Liver (tissue), 9 donors: Measurements from ENCODE around the gene BTBD7. TPM values are rescaled to one million over a fixed set of nuclear protein-coding genes. Genes with fewer than 3 reads are reported as not detected.

Experiments
- DNase-seq: peaks from one replicate; pipeline ENCODE4 v3.0.0-alpha.2; 2017; ENCODE audit warnings: low spot score
- H3K27ac ChIP-seq, 2 donors: one replicate each; pipeline ENCODE4 v1.7.0; 2013; ENCODE audit warnings: inconsistent platforms in 2 of 2, low read length in 2 of 2, control low read depth in 1 of 2, low read depth in 1 of 2, mild to moderate bottlenecking in 1 of 2
- H3K27me3 ChIP-seq, 4 donors: one replicate each; pipeline versions ENCODE4 v1.6.1 to v1.7.0; 2013; ENCODE audit warnings: low read length in 3 of 4, inconsistent platforms in 1 of 4, mild to moderate bottlenecking in 1 of 4, moderate library complexity in 1 of 4; ENCODE audit not compliant: control insufficient read depth in 4 of 4, insufficient read depth in 4 of 4
- H3K36me3 ChIP-seq, 4 donors: one replicate each; pipeline versions ENCODE4 v1.6.1 to v1.7.0; 2013; ENCODE audit warnings: low read length in 3 of 4, mild to moderate bottlenecking in 3 of 4, low read depth in 1 of 4, moderate library complexity in 1 of 4; ENCODE audit not compliant: control insufficient read depth in 4 of 4, insufficient read depth in 3 of 4
- H3K4me1 ChIP-seq, 4 donors: one replicate each; pipeline versions ENCODE4 v1.6.1 to v1.7.0; 2013; ENCODE audit warnings: low read length in 3 of 4, mild to moderate bottlenecking in 3 of 4, moderate library complexity in 1 of 4; ENCODE audit not compliant: control insufficient read depth in 4 of 4, insufficient read depth in 4 of 4
- H3K4me3 ChIP-seq, 3 donors: one replicate each; pipeline versions ENCODE4 v1.6.1 to v1.7.0; 2013; ENCODE audit warnings: low read length in 3 of 3, control low read depth in 1 of 3, low read depth in 1 of 3, mild to moderate bottlenecking in 1 of 3
- H3K9ac ChIP-seq, 2 donors: one replicate each; pipeline ENCODE4 v1.7.0; 2013; ENCODE audit warnings: low read length in 2 of 2, mild to moderate bottlenecking in 2 of 2, moderate library complexity in 2 of 2, control low read depth in 1 of 2, low read depth in 1 of 2
- H3K9me3 ChIP-seq, 4 donors: one replicate each; pipeline versions ENCODE4 v1.6.1 to v1.7.0; 2013; ENCODE audit warnings: low read length in 3 of 4; ENCODE audit not compliant: control insufficient read depth in 4 of 4
- EGR1 ChIP-seq, 2 donors: IDR thresholded peaks; 2 replicates each; pipeline ENCODE4 v1.6.1; 2016 to 2018; ENCODE audit warnings: antibody characterized with exemption in 2 of 2, low read depth in 2 of 2
- FOXA1 ChIP-seq: IDR thresholded peaks from 2 replicates; pipeline ENCODE4 v1.6.1; 2016; ENCODE audit warnings: antibody characterized with exemption
- FOXA2 ChIP-seq: IDR thresholded peaks from 2 replicates; pipeline ENCODE4 v1.6.1; 2016; ENCODE audit warnings: antibody characterized with exemption
- GABPA ChIP-seq, 2 donors: IDR thresholded peaks in 1 of 2; conservative IDR thresholded peaks in 1 of 2; 2 replicates each; pipeline ENCODE4 v1.6.1; 2016; ENCODE audit warnings: antibody characterized with exemption in 2 of 2, mild to moderate bottlenecking in 1 of 2, moderate library complexity in 1 of 2
- HNF4A ChIP-seq, 2 donors: conservative IDR thresholded peaks; 2 replicates each; pipeline ENCODE4 v1.6.1; 2016; ENCODE audit warnings: antibody characterized with exemption in 2 of 2, mild to moderate bottlenecking in 2 of 2
- JUND ChIP-seq, 2 donors: IDR thresholded peaks; 2 replicates each; pipeline ENCODE4 v1.6.1; 2016; ENCODE audit warnings: antibody characterized with exemption in 2 of 2
- MAX ChIP-seq: IDR thresholded peaks from 2 replicates; pipeline ENCODE4 v1.6.1; 2016; ENCODE audit warnings: antibody characterized with exemption
- NR2F2 ChIP-seq: IDR thresholded peaks from 2 replicates; pipeline ENCODE4 v1.6.1; 2016; ENCODE audit warnings: antibody characterized with exemption
- REST ChIP-seq: IDR thresholded peaks from 2 replicates; pipeline ENCODE4 v1.6.1; 2016; ENCODE audit warnings: antibody characterized with exemption, mild to moderate bottlenecking
- SP1 ChIP-seq: IDR thresholded peaks from 2 replicates; pipeline ENCODE4 v1.6.1; 2018; ENCODE audit warnings: antibody characterized with exemption, mild to moderate bottlenecking
- TAF1 ChIP-seq: conservative IDR thresholded peaks from 2 replicates; pipeline ENCODE4 v1.6.1; 2016; ENCODE audit warnings: antibody characterized with exemption, mild to moderate bottlenecking
- YY1 ChIP-seq: IDR thresholded peaks from 2 replicates; pipeline ENCODE4 v1.6.1; 2016; ENCODE audit warnings: antibody characterized with exemption, mild to moderate bottlenecking
- ZBTB33 ChIP-seq: IDR thresholded peaks from 2 replicates; pipeline ENCODE4 v1.6.1; 2016; ENCODE audit warnings: antibody characterized with exemption
- WGBS: extraction: QIAGEN DNeasy Blood & Tissue Kit; methylation state at CpG from one replicate; pipeline ENCODE4 v1.1.7; 2013; 5-methylcytosine and 5-hydroxymethylcytosine counted together
- polyA plus RNA-seq, 2 donors: library from polyadenylated mRNA; stranded (reverse) in 1 of 2; unstranded in 1 of 2; fragments of 200-250 nt in 1 of 2; fragments of >200 nt in 1 of 2; fragmentation: Nextera tagmentation in 1 of 2; extraction: Ambion mirVana in 1 of 2; gene quantifications; one replicate each; pipeline versions ENCODE4 v1.2.1 to v1.2.3, GENCODE V29; 2013 to 2015
- total RNA-seq, 2 donors: library from RNA; depleted of rRNA; stranded (reverse); fragments of >200 nt; gene quantifications; one replicate each; pipeline ENCODE4 v1.2.3, GENCODE V29; 2014
- donor health status: healthy.
- donor health status: healthy.
- donor health status: healthy.
- donor health status: healthy.
- donor health status: healthy.

BTBD7 gene
- total and polyA plus RNA-seq, 4 donors, result 4.4 to 17.7 (median 10.2) TPM

- TF ChIP-seq MAX, result no peak
- no peak for TF ChIP-seq EGR1 (IDR thresholded peaks at IDR 0.05; ENCODE audit: low read depth in 2 of 2)
- no peak for TF ChIP-seq FOXA2
- no peak for TF ChIP-seq TAF1
- no peak for TF ChIP-seq FOXA1
Measured at GRCh38 chr14:93381644-93382043, 48.8 kb upstream of the BTBD7 start (continued).

- H3K27ac ChIP-seq, result no peak overlapping the region
- H3K36me3 ChIP-seq, result no peaks in the 10 kb centered on the region
- H3K4me3 ChIP-seq, result no peak overlapping the region
- no peak for DNase-seq
- WGBS, result 43% methylated on average over 1 of the region's 1 CpG
- no peak for TF ChIP-seq REST
- TF ChIP-seq TAF1, result no peak
- TF ChIP-seq FOXA2, result no peak
- no peak for TF ChIP-seq GABPA (IDR thresholded peaks at IDR 0.05 in 1 of 2, conservative IDR thresholded peaks at IDR 0.05 in 1 of 2)
- no peak for TF ChIP-seq NR2F2
- TF ChIP-seq MAX, result no peak
- H3K9ac ChIP-seq, result no peak overlapping the region
- H3K9me3 ChIP-seq, result no peaks in the 10 kb centered on the region
- H3K4me1 ChIP-seq, result no peaks in the 10 kb centered on the region
- H3K27me3 ChIP-seq, result peaks cover 0 to 8% (median 0%) of the 10 kb centered on the region in 4 donors
Measured at GRCh38 chr14:93379831-93380230, 47.0 kb upstream of the BTBD7 start.

- Histone ChIP-seq H3K9me3 (no peaks in the 10 kb centered on the region), H3K4me1 (no peaks in the 10 kb centered on the region), H3K27me3 (peaks cover 0 to 8% (median 0%) of the 10 kb centered on the region in 4 donors), H3K27ac (no peak overlapping the region), H3K36me3 (no peaks in the 10 kb centered on the region), H3K9ac (no peak overlapping the region), H3K4me3 (no peak overlapping the region)
- TF ChIP-seq JUND (IDR thresholded peaks at IDR 0.05) (no peak), NR2F2 (no peak), YY1 (no peak), EGR1 (IDR thresholded peaks at IDR 0.05; ENCODE audit: low read depth in 2 of 2) (no peak), TAF1 (no peak), ZBTB33 (no peak), HNF4A (conservative IDR thresholded peaks at IDR 0.05) (no peak), SP1 (no peak), FOXA1 (no peak), FOXA2 (no peak), GABPA (IDR thresholded peaks at IDR 0.05 in 1 of 2, conservative IDR thresholded peaks at IDR 0.05 in 1 of 2) (no peak)
- WGBS, result 86% methylated on average over 6 of the region's 6 CpGs
- DNase-seq, result no peak
Measured at GRCh38 chr14:93375673-93376156, 42.9 kb upstream of the BTBD7 start.
